WTC11 (cell line): ENCODE measurements around the gene CKAP2L. TPM values are rescaled to one million over a fixed set of nuclear protein-coding genes. Genes with fewer than 3 reads are reported as not detected.

Experiments used
- ATAC-seq: fragments of 200-7000 bp; cut with Tn5 transposase; 2 replicates; pipeline ENCODE4 v1.10.0; 2021; ENCODE audit warnings: mild to moderate bottlenecking, moderate library complexity
- CTCF ChIA-PET: fragments of 300-600 bp; sonication (Branson Sonifier 250); formaldehyde crosslinking; loops from one replicate; lab custom pipeline; 2021; ENCODE audit warnings: antibody characterized with exemption; lab: Charles Lee
- POLR2A ChIA-PET: fragments of 350-600 bp; sonication (Branson Sonifier 250); formaldehyde crosslinking; loops from one replicate; lab custom pipeline; 2021; ENCODE audit warnings: antibody characterized with exemption; lab: Charles Lee
- DNase-seq: peaks from one replicate; pipeline ENCODE4 v3.0.0; 2021; ENCODE audit warnings: low spot score
- H3K27ac Mint-ChIP-seq: 2 replicates; pipeline ENCODE4 v1.8.0; 2021; ENCODE audit warnings: mixed read lengths
- H3K27me3 Mint-ChIP-seq: 2 replicates; pipeline ENCODE4 v1.8.0; 2021; ENCODE audit warnings: low read depth, mild to moderate bottlenecking, moderate library complexity, mixed read lengths
- H3K36me3 Mint-ChIP-seq: 2 replicates; pipeline ENCODE4 v1.8.0; 2021; ENCODE audit warnings: mixed read lengths
- H3K4me1 Mint-ChIP-seq: 2 replicates; pipeline ENCODE4 v1.8.0; 2022; ENCODE audit warnings: mixed read lengths
- H3K4me3 Mint-ChIP-seq: 2 replicates; pipeline ENCODE4 v1.8.0; 2021; ENCODE audit warnings: mild to moderate bottlenecking, moderate library complexity, mixed read lengths
- H3K9me3 Mint-ChIP-seq: 2 replicates; pipeline ENCODE4 v1.8.0; 2021; ENCODE audit warnings: mixed read lengths
- EMX1 ChIP-seq: fragments of 250-450 bp; sonication (Bioruptor Pico); IDR thresholded peaks from 2 replicates; pipeline ENCODE4 v1.8.0; 2021; ENCODE audit warnings: mild to moderate bottlenecking
- FOXK1 ChIP-seq: sonication (generic); formaldehyde crosslinking; IDR thresholded peaks from 2 replicates; pipeline ENCODE4 v1.8.0; 2022; ENCODE audit warnings: mild to moderate bottlenecking, moderate library complexity, missing genetic modification reagents
- GTF2I ChIP-seq: fragments of 250-450 bp; sonication (Bioruptor Pico); conservative IDR thresholded peaks from 2 replicates; pipeline ENCODE4 v1.4.0; 2021; ENCODE audit warnings: mild to moderate bottlenecking
- IRF2 ChIP-seq: sonication (generic); formaldehyde crosslinking; IDR thresholded peaks from 2 replicates; pipeline ENCODE4 v1.8.0; 2022; ENCODE audit warnings: low read depth, missing genetic modification reagents, borderline replicate concordance
- KAT7 ChIP-seq: sonication (generic); formaldehyde crosslinking; IDR thresholded peaks from 2 replicates; pipeline ENCODE4 v1.8.1; 2023; ENCODE audit warnings: missing genetic modification reagents, mild to moderate bottlenecking, borderline replicate concordance
- MYBL2 ChIP-seq: sonication (generic); formaldehyde crosslinking; IDR thresholded peaks from 2 replicates; pipeline ENCODE4 v1.8.1; 2023; ENCODE audit warnings: mild to moderate bottlenecking, moderate library complexity, missing genetic modification reagents
- NFATC4 ChIP-seq: fragments of 250-450 bp; sonication (Bioruptor Pico); IDR thresholded peaks from 2 replicates; pipeline ENCODE4 v1.9.0; 2021; ENCODE audit warnings: mild to moderate bottlenecking
- NR2C2 ChIP-seq: sonication (generic); formaldehyde crosslinking; IDR thresholded peaks from 2 replicates; pipeline ENCODE4 v1.8.0; 2022; ENCODE audit warnings: mild to moderate bottlenecking, missing genetic modification reagents
- OVOL2 ChIP-seq: fragments of 250-450 bp; sonication (Bioruptor Pico); IDR thresholded peaks from 2 replicates; pipeline ENCODE4 v1.9.0; 2021; ENCODE audit warnings: mild to moderate bottlenecking, borderline replicate concordance
- RELA ChIP-seq: sonication (generic); formaldehyde crosslinking; IDR thresholded peaks from 2 replicates; pipeline ENCODE4 v1.8.1; 2022; ENCODE audit warnings: missing genetic modification reagents, mild to moderate bottlenecking, borderline replicate concordance
- ZNF138 ChIP-seq: sonication (generic); formaldehyde crosslinking; conservative IDR thresholded peaks from 2 replicates; pipeline ENCODE4 v1.8.1; 2022; ENCODE audit warnings: mild to moderate bottlenecking, moderate library complexity, missing genetic modification reagents
- ZNF219 ChIP-seq: sonication (generic); formaldehyde crosslinking; IDR thresholded peaks from 2 replicates; pipeline ENCODE4 v1.8.0; 2023; ENCODE audit warnings: missing genetic modification reagents, mild to moderate bottlenecking, borderline replicate concordance
- ZNF263 ChIP-seq: sonication (generic); formaldehyde crosslinking; IDR thresholded peaks from 2 replicates; pipeline ENCODE4 v1.8.1; 2022; ENCODE audit warnings: low read depth, mild to moderate bottlenecking, moderate library complexity, missing genetic modification reagents
- total RNA-seq: library from RNA; stranded (reverse); gene quantifications from 3 replicates; pipeline ENCODE4 v1.2.3, GENCODE V29; 2021
- TF ChIP-seq, protein P1 (sequence below): sonication (generic); formaldehyde crosslinking; IDR thresholded peaks from 2 replicates; pipeline ENCODE4 v1.8.0; 2023; ENCODE audit warnings: missing genetic modification reagents, mild to moderate bottlenecking, borderline replicate concordance
- TF ChIP-seq, protein P2 (sequence below): sonication (generic); formaldehyde crosslinking; conservative IDR thresholded peaks from 2 replicates; pipeline ENCODE4 v1.8.1; 2022; ENCODE audit warnings: mild to moderate bottlenecking, missing genetic modification reagents
- TF ChIP-seq, protein P3 (sequence below): sonication (generic); formaldehyde crosslinking; IDR thresholded peaks from 2 replicates; pipeline ENCODE4 v1.8.1; 2023; ENCODE audit warnings: mild to moderate bottlenecking, missing genetic modification reagents
- TF ChIP-seq, protein P4 (sequence below): sonication (generic); formaldehyde crosslinking; IDR thresholded peaks from 2 replicates; pipeline ENCODE4 v1.8.0; 2022; ENCODE audit warnings: mild to moderate bottlenecking, missing genetic modification reagents
- TF ChIP-seq, protein P5 (sequence below): sonication (generic); formaldehyde crosslinking; IDR thresholded peaks from 2 replicates; pipeline ENCODE4 v1.8.1; 2022; ENCODE audit warnings: low read depth, missing genetic modification reagents, borderline replicate concordance
- TF ChIP-seq, protein P6 (sequence below): sonication (generic); formaldehyde crosslinking; IDR thresholded peaks from 2 replicates; pipeline ENCODE4 v1.8.1; 2022; ENCODE audit warnings: low read depth, mild to moderate bottlenecking, moderate library complexity, missing genetic modification reagents, borderline replicate concordance

The CKAP2L gene
- total RNA-seq, 1 experiment from 2014 or later: 25.6 TPM

DNA sequence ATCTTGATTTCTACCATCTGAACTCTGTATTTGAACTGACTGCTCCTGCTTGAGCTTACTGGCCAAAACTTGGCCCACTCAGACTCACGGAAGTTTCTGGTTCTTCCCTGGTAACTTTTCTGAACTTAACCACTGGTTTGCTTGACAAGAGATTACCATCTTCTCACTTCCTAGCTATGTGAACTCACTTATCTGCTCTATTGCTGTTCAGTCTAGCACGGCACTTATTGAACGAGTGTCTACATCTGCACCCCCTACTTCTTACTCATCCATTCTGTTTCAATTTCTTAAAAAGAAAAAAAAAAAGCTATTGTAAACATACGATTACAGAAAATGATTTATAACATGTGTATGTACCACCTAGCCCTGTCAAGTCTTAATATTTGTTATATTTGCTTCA lies 9.0 kb downstream of the CKAP2L start:
- peak overlapping the region; percentile 10; the same call in 1 of the 2 replicates for H3K27ac Mint-ChIP-seq
- H3K36me3 Mint-ChIP-seq: peaks cover 68% of the 10 kb centered on the region
- POLR2A ChIA-PET: no interaction called here
- DNase-seq: no peak
- CTCF ChIA-PET: interaction anchor here (2.8 kb wide), 1 partner anchor 186 kb away, joined by 7 read pairs; no protein-coding TSS in a partner anchor
- no peaks in the 10 kb centered on the region for H3K4me1 Mint-ChIP-seq
- no peaks in the 10 kb centered on the region for H3K9me3 Mint-ChIP-seq
- TF ChIP-seq MYBL2 (CRISPR knock-in tag) (no peak), NR2C2 (CRISPR knock-in tag) (no peak), GTF2I (CRISPR knock-in tag) (no peak), EMX1 (no peak), ZNF263 (CRISPR knock-in tag) (no peak), RELA (CRISPR knock-in tag) (no peak), FOXK1 (no peak), KAT7 (no peak), ZNF138 (CRISPR knock-in tag) (no peak), OVOL2 (CRISPR knock-in tag) (no peak), NFATC4 (no peak), IRF2 (CRISPR knock-in tag) (no peak), ZNF219 (CRISPR knock-in tag) (no peak)
- TF ChIP-seq, protein P1, sequence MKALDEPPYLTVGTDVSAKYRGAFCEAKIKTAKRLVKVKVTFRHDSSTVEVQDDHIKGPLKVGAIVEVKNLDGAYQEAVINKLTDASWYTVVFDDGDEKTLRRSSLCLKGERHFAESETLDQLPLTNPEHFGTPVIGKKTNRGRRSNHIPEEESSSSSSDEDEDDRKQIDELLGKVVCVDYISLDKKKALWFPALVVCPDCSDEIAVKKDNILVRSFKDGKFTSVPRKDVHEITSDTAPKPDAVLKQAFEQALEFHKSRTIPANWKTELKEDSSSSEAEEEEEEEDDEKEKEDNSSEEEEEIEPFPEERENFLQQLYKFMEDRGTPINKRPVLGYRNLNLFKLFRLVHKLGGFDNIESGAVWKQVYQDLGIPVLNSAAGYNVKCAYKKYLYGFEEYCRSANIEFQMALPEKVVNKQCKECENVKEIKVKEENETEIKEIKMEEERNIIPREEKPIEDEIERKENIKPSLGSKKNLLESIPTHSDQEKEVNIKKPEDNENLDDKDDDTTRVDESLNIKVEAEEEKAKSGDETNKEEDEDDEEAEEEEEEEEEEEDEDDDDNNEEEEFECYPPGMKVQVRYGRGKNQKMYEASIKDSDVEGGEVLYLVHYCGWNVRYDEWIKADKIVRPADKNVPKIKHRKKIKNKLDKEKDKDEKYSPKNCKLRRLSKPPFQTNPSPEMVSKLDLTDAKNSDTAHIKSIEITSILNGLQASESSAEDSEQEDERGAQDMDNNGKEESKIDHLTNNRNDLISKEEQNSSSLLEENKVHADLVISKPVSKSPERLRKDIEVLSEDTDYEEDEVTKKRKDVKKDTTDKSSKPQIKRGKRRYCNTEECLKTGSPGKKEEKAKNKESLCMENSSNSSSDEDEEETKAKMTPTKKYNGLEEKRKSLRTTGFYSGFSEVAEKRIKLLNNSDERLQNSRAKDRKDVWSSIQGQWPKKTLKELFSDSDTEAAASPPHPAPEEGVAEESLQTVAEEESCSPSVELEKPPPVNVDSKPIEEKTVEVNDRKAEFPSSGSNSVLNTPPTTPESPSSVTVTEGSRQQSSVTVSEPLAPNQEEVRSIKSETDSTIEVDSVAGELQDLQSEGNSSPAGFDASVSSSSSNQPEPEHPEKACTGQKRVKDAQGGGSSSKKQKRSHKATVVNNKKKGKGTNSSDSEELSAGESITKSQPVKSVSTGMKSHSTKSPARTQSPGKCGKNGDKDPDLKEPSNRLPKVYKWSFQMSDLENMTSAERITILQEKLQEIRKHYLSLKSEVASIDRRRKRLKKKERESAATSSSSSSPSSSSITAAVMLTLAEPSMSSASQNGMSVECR (CRISPR knock-in tag): no peak
- TF ChIP-seq, protein P2, sequence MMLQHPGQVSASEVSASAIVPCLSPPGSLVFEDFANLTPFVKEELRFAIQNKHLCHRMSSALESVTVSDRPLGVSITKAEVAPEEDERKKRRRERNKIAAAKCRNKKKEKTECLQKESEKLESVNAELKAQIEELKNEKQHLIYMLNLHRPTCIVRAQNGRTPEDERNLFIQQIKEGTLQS (CRISPR knock-in tag): no peak
- TF ChIP-seq, protein P3, sequence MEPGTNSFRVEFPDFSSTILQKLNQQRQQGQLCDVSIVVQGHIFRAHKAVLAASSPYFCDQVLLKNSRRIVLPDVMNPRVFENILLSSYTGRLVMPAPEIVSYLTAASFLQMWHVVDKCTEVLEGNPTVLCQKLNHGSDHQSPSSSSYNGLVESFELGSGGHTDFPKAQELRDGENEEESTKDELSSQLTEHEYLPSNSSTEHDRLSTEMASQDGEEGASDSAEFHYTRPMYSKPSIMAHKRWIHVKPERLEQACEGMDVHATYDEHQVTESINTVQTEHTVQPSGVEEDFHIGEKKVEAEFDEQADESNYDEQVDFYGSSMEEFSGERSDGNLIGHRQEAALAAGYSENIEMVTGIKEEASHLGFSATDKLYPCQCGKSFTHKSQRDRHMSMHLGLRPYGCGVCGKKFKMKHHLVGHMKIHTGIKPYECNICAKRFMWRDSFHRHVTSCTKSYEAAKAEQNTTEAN (CRISPR knock-in tag): no peak
- TF ChIP-seq, protein P4, sequence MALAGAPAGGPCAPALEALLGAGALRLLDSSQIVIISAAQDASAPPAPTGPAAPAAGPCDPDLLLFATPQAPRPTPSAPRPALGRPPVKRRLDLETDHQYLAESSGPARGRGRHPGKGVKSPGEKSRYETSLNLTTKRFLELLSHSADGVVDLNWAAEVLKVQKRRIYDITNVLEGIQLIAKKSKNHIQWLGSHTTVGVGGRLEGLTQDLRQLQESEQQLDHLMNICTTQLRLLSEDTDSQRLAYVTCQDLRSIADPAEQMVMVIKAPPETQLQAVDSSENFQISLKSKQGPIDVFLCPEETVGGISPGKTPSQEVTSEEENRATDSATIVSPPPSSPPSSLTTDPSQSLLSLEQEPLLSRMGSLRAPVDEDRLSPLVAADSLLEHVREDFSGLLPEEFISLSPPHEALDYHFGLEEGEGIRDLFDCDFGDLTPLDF (CRISPR knock-in tag): no peak
- TF ChIP-seq, protein P5, sequence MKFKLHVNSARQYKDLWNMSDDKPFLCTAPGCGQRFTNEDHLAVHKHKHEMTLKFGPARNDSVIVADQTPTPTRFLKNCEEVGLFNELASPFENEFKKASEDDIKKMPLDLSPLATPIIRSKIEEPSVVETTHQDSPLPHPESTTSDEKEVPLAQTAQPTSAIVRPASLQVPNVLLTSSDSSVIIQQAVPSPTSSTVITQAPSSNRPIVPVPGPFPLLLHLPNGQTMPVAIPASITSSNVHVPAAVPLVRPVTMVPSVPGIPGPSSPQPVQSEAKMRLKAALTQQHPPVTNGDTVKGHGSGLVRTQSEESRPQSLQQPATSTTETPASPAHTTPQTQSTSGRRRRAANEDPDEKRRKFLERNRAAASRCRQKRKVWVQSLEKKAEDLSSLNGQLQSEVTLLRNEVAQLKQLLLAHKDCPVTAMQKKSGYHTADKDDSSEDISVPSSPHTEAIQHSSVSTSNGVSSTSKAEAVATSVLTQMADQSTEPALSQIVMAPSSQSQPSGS: no peak
- TF ChIP-seq, protein P6, sequence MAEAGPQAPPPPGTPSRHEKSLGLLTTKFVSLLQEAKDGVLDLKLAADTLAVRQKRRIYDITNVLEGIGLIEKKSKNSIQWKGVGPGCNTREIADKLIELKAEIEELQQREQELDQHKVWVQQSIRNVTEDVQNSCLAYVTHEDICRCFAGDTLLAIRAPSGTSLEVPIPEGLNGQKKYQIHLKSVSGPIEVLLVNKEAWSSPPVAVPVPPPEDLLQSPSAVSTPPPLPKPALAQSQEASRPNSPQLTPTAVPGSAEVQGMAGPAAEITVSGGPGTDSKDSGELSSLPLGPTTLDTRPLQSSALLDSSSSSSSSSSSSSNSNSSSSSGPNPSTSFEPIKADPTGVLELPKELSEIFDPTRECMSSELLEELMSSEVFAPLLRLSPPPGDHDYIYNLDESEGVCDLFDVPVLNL (CRISPR knock-in tag): no peak
- ATAC-seq: no peak
- H3K27me3 Mint-ChIP-seq: no peaks in the 10 kb centered on the region
- no peak overlapping the region for H3K4me3 Mint-ChIP-seq
